Panc1 (cell line): Measurements from ENCODE around the gene GPN3.

Experiments
- CTCF ChIP-seq: fragments of 450-650 bp; IDR thresholded peaks from 2 replicates; pipeline ENCODE4 v1.5.1; 2017; ENCODE audit warnings: mild to moderate bottlenecking
- TCF7L2 ChIP-seq: IDR thresholded peaks from 2 replicates; pipeline ENCODE4 v1.6.1; 2011; ENCODE audit warnings: mild to moderate bottlenecking, low read depth, low read length, inconsistent platforms

GRCh38 chr12:110458756-110459155 lies 9.3 kb downstream of the GPN3 start:
- no peak for TF ChIP-seq CTCF
- no peak for TF ChIP-seq TCF7L2
